HG02678 (cell line): ENCODE data around the gene RABGAP1L.
"Not testable (repeated sequence)": the region's sequence is repeated elsewhere in the genome, so short reads cannot be mapped to it uniquely, and the experiment has no call there.

ENCODE experiments used
- ATAC-seq: cut with Tn5 transposase; IDR thresholded peaks from one replicate; pipeline ENCODE4 v1.9.1; 2021; ENCODE audit warnings: mild to moderate bottlenecking, moderate library complexity; ENCODE audit not compliant: unreplicated experiment

Gene RABGAP1L

GRCh38 chr1:174428033-174428432 lies 268.7 kb downstream of the RABGAP1L start:
- no peak for ATAC-seq

GRCh38 chr1:174428739-174429138 lies 269.4 kb downstream of the RABGAP1L start:
- ATAC-seq: no peak

GRCh38 chr1:174433451-174433850 lies 274.1 kb downstream of the RABGAP1L start:
- no peak for ATAC-seq

- no peak for ATAC-seq
Observed at GRCh38 chr1:174445351-174445750, 286.0 kb downstream of the RABGAP1L start.

GRCh38 chr1:174445817-174446216 lies 286.5 kb downstream of the RABGAP1L start:
- ATAC-seq: no peak

GRCh38 chr1:174447866-174448530 lies 288.7 kb downstream of the RABGAP1L start, which contains the start of gene GPR52:
GPR52 (plus strand) TSS chr1:174447964; CDS start chr1:174448112, 148 bp downstream.
- ATAC-seq: no peak

GRCh38 chr1:174448531-174448883 lies 289.2 kb downstream of the RABGAP1L start:
- no peak for ATAC-seq

GRCh38 chr1:174448974-174449373 lies 289.7 kb downstream of the RABGAP1L start:
- no peak for ATAC-seq

GRCh38 chr1:174451408-174451807 lies 292.1 kb downstream of the RABGAP1L start:
- no peak for ATAC-seq

GRCh38 chr1:174465855-174466254 lies 306.5 kb downstream of the RABGAP1L start:
- no peak for ATAC-seq

GRCh38 chr1:174466607-174467006 lies 307.3 kb downstream of the RABGAP1L start:
- ATAC-seq: no peak

- no peak for ATAC-seq
Observed at GRCh38 chr1:174469052-174469451, 309.7 kb downstream of the RABGAP1L start.

GRCh38 chr1:174469687-174470086 lies 310.4 kb downstream of the RABGAP1L start:
- no peak for ATAC-seq

- ATAC-seq: no peak
Observed at GRCh38 chr1:174479281-174479680, 320.0 kb downstream of the RABGAP1L start.

GRCh38 chr1:174480324-174480723 lies 321.0 kb downstream of the RABGAP1L start:
- ATAC-seq: no peak

GRCh38 chr1:174491606-174492005 lies 332.3 kb downstream of the RABGAP1L start:
- no peak for ATAC-seq

- no peak for ATAC-seq
Observed at GRCh38 chr1:174497478-174497877, 338.2 kb downstream of the RABGAP1L start.

- not testable (repeated sequence) for ATAC-seq
Observed at GRCh38 chr1:174516755-174517154, 357.4 kb downstream of the RABGAP1L start.

GRCh38 chr1:174519844-174520243 lies 360.5 kb downstream of the RABGAP1L start:
- no peak for ATAC-seq

- ATAC-seq: no peak
Observed at GRCh38 chr1:174531751-174532150, 372.4 kb downstream of the RABGAP1L start.

GRCh38 chr1:174534789-174535188 lies 375.5 kb downstream of the RABGAP1L start:
- ATAC-seq: no peak

- ATAC-seq: no peak
Observed at GRCh38 chr1:174535207-174535606, 375.9 kb downstream of the RABGAP1L start.

- not testable (repeated sequence) for ATAC-seq
Observed at GRCh38 chr1:174543421-174543820, 384.1 kb downstream of the RABGAP1L start.
